RPMI8226 (cell line): ENCODE data around the gene COL4A6.
"Not testable (repeated sequence)": the region's sequence is repeated elsewhere in the genome, so short reads cannot be mapped to it uniquely, and the experiment has no call there.

ENCODE experiments used
- DNase-seq: peaks from one replicate; pipeline ENCODE4 v3.0.0-alpha.2; 2015

The COL4A6 gene

GRCh38 chrX:108399418-108400165, 38.6 kb downstream of the COL4A6 start:
- DNase-seq = no peak

DNA sequence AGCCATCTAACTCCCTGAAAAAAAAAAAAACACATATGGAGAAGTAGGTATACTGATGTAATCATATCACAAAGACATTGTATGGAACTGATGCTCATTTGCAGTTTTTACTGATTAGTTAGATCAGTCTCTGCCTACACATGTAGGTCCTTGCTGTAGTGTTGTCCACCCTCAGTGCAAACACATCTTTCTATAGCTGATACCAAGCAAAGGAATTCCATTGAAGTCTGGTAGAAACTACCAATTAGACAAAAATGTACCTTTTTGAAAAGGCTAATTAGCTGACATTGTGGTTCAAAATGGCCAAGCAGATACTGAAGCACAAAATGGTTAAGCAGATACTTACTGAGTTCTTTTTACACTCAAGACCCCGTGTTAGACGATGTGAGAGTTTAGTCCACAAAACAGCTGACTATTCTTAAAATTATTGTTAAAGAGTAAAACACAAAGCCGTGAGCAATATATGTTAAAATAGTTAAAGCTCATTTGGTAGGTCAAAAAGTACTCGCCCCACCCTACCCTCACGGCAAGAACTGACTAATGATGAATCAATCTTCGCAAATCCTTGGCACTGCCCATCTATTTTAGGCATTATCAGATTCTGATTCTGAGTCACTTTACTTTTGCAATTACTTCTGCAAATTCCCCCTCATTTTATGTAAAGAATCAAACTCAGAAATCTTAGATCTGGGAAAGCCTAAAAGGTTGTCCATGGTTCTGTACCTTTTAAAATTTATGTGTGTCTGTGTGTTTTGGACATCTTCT, 40.4 kb downstream of the COL4A6 start:
- DNase-seq = no peak

DNA sequence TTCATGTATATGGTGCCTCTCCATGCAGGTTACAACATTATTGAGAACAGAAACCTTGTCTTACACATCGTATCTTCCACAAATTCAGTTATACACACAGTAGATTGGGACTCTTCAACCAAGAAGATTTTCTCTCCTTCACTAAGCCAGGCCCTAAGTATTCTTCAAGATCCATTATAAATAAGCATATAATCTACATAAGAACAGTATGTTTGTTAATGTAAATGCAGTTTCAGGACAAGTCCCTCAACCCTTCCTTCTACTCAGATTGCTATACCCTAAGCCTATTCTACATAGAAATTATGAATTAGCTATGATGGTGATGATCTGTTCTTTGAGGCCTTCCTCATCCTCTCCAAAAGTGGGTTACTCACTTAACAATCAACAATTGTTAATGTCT, 41.2 kb downstream of the COL4A6 start:
- DNase-seq = no peak

- DNase-seq = no peak
Measured at GRCh38 chrX:108396188-108396891, 41.9 kb downstream of the COL4A6 start.

GRCh38 chrX:108390976-108391717, 47.1 kb downstream of the COL4A6 start:
- not testable (repeated sequence) for DNase-seq

DNA sequence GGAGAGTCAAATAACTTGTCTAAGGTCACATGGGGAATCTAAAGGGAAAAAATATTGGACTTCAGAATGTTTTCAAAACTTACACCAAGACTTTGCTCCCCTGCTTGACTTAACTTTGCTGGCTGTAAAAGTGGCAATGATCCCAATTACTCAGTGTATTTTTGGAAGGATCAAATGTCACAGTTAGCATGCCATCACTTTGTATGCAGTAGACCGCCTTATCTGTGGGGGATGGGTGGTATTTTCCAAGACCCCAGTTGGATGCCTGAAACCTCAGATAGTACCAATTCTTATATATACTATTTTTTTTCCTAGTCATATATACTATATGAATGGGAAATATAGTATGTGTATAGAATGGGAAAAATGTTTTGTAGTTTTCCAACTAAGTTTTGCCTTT, 53.4 kb downstream of the COL4A6 start:
- DNase-seq = no peak

DNA sequence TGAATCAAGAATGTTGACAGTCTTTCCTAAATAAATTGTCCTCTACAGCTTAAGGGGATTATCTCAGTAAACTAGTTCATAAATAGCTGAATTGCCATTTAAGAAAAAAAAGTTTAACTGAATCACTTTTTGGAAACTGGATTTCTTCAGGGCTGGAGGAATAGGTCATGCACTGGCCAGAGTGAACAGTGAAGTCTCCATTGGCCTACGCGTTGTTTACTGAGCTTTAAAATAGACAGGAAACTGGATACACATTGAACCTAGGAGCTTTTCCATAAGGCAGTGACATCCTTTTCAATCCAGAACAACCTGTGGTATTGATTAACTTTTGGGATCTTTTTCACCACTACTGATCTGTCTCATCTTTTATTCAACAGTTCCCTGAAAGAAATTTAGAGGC, 58.0 kb downstream of the COL4A6 start:
- DNase-seq = no peak

GRCh38 chrX:108376821-108377220, 61.4 kb downstream of the COL4A6 start:
- not testable (repeated sequence) for DNase-seq

DNA sequence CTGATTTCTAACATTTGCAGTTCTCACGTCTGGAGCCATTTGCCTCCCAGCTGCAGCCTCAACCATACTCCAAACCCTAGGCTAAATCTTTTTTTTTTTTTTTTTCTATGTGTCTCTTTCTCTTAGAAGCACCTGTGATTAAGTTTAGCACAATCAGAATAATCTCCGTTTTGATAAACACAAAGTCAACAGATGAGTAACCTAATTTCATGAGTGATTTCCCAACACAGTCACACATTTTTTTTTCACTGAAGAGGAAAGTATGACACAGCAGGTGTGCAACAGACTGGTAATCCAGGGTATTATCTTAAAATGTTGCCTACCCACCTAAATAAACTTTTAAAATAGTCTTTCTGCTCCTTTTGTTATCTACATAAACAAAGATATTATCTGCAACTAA, 62.6 kb downstream of the COL4A6 start:
- DNase-seq = not testable (repeated sequence)

- no peak for DNase-seq
Measured at GRCh38 chrX:108366644-108367406, 71.4 kb downstream of the COL4A6 start.

DNA sequence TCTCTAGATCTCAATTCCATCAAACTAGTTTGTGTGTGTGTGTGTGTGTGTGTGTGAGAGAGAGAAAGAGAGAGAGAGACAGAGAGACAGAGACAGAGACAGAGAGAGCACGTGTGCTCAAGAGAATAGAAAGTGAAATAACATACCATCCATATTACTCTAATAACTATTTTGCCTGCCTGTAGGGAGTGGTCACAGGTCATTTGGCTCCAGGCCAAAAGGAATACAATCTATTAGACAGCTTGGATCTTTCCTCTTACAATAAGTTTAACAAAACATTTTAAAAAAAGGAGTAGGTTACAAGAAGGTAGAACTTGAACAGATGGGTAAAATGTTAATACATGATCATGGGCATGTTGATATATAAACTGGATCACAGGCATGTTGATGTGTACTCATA, 76.2 kb downstream of the COL4A6 start:
- peak; percentile 7 for DNase-seq

DNA sequence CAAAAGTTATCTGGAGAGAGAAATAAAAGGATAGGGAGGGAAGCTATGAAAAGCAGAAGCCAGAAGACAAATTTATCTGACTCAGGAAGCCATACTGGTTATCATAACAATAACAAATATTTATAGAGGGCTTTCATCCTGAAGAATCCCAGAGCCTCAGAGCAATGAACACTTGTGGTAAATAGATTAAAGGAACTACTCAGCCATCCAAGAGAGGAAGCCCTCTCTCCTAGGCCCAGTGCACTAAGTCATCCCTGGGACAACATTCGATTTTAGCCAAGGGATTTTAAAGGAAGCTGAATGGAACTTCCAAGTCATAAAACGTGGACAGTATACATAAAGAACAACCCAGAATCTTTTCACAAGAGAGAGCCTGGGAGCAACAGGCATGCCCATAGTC, 76.9 kb downstream of the COL4A6 start:
- no peak for DNase-seq

GRCh38 chrX:108359806-108360602, 78.2 kb downstream of the COL4A6 start:
- DNase-seq = no peak

DNA sequence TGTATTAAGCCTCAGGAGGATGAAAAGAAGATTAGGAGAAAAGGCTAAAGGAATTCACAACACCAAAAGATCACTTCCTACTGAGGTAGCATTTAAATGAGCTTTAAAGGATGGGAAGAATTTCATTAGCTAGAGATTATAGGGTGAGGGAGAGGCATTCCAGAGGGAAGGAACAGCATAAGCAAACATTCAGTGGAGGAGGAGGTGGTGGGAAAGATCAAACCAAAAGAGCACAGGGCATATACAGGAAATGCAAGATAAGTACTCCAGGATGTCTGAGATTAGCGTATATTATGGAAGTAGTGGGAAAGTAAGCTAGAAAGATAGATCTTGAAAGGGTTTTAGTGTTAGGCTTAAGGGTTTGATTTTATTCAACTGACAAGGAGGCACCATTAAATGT, 84.8 kb downstream of the COL4A6 start:
- no peak for DNase-seq

DNA sequence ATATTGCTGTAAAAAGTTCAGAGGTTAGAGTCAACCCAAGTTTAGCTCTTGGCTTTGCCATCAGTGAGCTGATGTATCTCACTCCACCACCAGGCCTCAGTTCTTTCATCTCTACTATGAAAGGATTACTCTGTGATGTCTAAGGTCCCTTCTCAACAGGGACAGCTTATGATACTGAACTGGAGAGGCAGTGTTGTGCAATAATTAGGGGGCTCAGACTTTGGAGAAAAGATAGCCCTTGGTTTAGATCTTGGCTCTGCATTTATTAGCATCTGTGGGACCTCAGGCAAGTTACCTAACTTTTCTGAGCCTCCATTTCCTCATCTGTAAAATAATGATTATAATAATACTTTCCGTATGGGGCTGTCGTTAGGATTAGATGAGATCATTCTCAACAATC, 89.0 kb downstream of the COL4A6 start:
- DNase-seq = no peak

DNA sequence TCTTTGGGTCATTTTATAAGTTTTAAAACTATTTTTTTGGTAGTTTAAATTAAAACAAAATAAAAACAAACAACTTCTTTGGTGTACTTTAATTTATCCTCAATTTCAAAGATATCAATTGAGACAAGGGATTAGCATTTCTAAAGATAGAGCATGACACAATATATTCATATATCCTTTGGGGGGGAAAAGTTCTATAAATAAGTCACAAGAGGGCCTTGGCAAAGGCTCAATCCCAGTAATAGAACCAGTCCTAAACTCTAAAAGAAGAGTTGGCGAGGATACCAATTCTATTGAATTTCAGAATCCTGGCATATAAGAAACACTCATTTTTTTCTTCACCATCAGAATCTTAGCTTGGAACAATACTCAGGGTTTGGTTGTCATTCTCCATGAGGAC, 89.7 kb downstream of the COL4A6 start:
- DNase-seq = no peak

- DNase-seq = no peak
Measured at GRCh38 chrX:108347800-108348199, 90.4 kb downstream of the COL4A6 start.

GRCh38 chrX:108344216-108344615, 94.0 kb downstream of the COL4A6 start:
- DNase-seq = no peak

GRCh38 chrX:108341947-108342346, 96.3 kb downstream of the COL4A6 start:
- DNase-seq = no peak

DNA sequence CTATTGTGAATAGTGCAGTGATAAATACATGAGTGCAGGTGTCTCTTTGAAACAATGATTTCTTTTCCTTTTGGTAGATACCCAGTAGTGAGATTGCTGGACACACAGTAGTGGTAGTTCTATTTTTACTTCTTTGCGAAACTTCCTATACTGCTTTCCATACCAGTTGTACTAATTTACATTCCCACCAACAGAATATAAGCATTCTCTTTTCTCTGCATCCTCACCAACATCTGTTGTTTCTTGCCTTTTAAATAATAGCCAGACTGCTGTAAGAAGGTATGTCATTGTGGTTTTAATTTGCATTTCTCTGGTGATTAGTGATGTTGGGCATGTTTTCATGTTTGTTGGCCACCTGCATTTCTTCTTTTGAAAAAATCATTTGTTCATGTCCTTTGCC, 105.9 kb downstream of the COL4A6 start:
- no peak for DNase-seq

DNA sequence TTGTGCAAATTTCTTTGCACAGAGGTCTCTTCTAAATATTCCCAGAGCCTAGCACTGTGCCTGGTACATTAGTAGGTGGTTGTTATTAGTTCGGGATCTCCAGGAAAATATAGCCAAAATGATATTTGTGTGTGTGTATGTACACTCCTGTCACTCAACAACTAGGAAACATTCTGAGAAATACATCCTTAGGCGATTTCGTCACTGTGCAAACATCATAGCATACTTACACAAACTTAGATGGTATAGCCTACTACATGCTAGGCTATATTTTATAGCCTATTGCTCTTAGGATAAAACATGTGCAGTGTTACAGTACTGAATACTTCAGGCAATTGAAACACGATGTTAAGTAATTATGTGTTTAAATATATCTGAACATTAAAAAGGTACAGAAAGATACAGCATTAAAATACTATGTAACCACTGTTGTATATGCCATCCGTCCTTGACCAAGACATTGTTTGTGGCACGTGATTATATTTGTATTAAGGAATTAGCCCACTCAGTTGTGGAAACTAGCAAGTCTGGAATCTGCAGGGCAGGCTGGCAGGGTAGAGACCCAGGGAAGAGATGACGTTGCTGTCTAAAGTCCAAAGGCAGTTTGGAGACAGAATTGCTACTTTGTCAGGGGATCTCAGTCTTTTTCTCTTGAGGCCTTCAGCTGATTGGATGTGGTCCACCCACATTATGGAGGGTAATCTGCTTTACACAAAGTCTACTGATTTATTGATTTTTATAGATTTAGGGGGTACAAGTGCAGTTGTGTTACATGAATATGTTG, 106.9 kb downstream of the COL4A6 start:
- no peak for DNase-seq
